Measurements from ENCODE around the gene EFR3B. TPM values are rescaled to one million over a fixed set of nuclear protein-coding genes. Genes with fewer than 3 reads are reported as not detected.

EFR3B gene
- total RNA-seq, 1 experiment from 2014 or later = 7.0 TPM

- no peak overlapping the region for H3K27ac ChIP-seq (ENCODE audit: insufficient read length, low read depth, low read length)
- no peaks in the 10 kb centered on the region for H3K9me3 ChIP-seq (ENCODE audit: control insufficient read depth, low read depth, low read length)
- no peak overlapping the region for H2BK12ac ChIP-seq (ENCODE audit: insufficient read length, low read depth, low read length)
- peaks cover 0 to 4% (median 3%) of the 10 kb centered on the region in 3 experiments; a peak in 5 of 7 replicates for H3K36me3 Mint-ChIP-seq (ENCODE audit: insufficient read depth in 1 of 3, low read depth in 3 of 3)
- H4K20me1 ChIP-seq (ENCODE audit: control insufficient read depth, insufficient read depth, insufficient read length) = no peaks in the 10 kb centered on the region
- no peak overlapping the region for H3K18ac ChIP-seq (ENCODE audit: insufficient read length, low read depth, low read length)
- H3K14ac ChIP-seq (ENCODE audit: insufficient read depth, low read length) = no peak overlapping the region
- no peaks in the 10 kb centered on the region for H3K27me3 ChIP-seq (ENCODE audit: insufficient read depth, low read length)
- no peak overlapping the region for H3K56ac ChIP-seq (ENCODE audit: insufficient read length, low read depth, low read length)
- H2BK120ac ChIP-seq (ENCODE audit: low read depth, low read length, poor library complexity, severe bottlenecking) = no peak overlapping the region
- H4K91ac ChIP-seq (ENCODE audit: insufficient read length, low read depth, low read length) = no peak overlapping the region
- no peak overlapping the region for H4K8ac ChIP-seq (replicated peaks; ENCODE audit: insufficient read length, low read depth, low read length)
- H3K4ac ChIP-seq (ENCODE audit: low read depth, low read length) = no peak overlapping the region
- no CpG with 5 or more reads among the region's 2 CpGs for WGBS (ENCODE audit: extremely low coverage, insufficient read length, low lambda C conversion rate)
- H3K27me3 Mint-ChIP-seq (ENCODE audit: low read depth) = no peaks in the 10 kb centered on the region; the same call in 1 of the 2 replicates
- no peak for DNase-seq
- no peak overlapping the region for H3K9ac ChIP-seq (ENCODE audit: extremely low read depth, insufficient read length, low read length)
- H2BK15ac ChIP-seq (ENCODE audit: low read depth, low read length) = no peak overlapping the region
- no peaks in the 10 kb centered on the region for H3K79me1 ChIP-seq (ENCODE audit: insufficient read depth, low read depth, low read length, poor library complexity, severe bottlenecking)
- H2BK20ac ChIP-seq (ENCODE audit: low read depth, low read length, poor library complexity, severe bottlenecking) = no peak overlapping the region
- H3K4me1 Mint-ChIP-seq = peaks cover 14 to 19% of the 10 kb centered on the region in 2 experiments
- no peaks in the 10 kb centered on the region for H3K23me2 ChIP-seq (ENCODE audit: insufficient read length, low read depth, low read length, poor library complexity, severe bottlenecking)
- no peak overlapping the region for H3K4me3 Mint-ChIP-seq
- no peaks in the 10 kb centered on the region for H3K4me1 ChIP-seq (ENCODE audit: insufficient read depth, low read length)
- no peak overlapping the region for H3K4me2 ChIP-seq (ENCODE audit: insufficient read depth, insufficient read length, low read length)
- no peaks in the 10 kb centered on the region for H3K79me2 ChIP-seq (ENCODE audit: insufficient read depth, low read length)
- TF ChIP-seq CTCF (conservative IDR thresholded peaks at IDR 0.05) = no peak
- H2AK5ac ChIP-seq (ENCODE audit: insufficient read length, low read length) = no peak overlapping the region
- H3K23ac ChIP-seq (ENCODE audit: insufficient read length, low read depth, low read length) = no peak overlapping the region
- H3T11ph ChIP-seq (ENCODE audit: low read length) = no peak overlapping the region
- H3K9me3 Mint-ChIP-seq = 0 out of 5 replicates have a peak, but pooled peaks cover 0 to 2% of the 10 kb centered on the region in 2 experiments
- H2AFZ ChIP-seq (ENCODE audit: low read length) = no peak overlapping the region
- H3K27ac Mint-ChIP-seq = no peak overlapping the region; a peak in 2 of 7 replicates
- H2BK5ac ChIP-seq (ENCODE audit: insufficient read length, low read length) = no peak overlapping the region
- no peak overlapping the region for H4K5ac ChIP-seq (ENCODE audit: insufficient read length, low read depth, low read length)
These were observed 35.9 kb downstream of the EFR3B start for GRCh38 chr2:25077789-25078169.
